Heart right ventricle (tissue), 16 donors: ENCODE data around the gene ZDBF2. TPM values are rescaled to one million over a fixed set of nuclear protein-coding genes. Genes with fewer than 3 reads are reported as not detected.
A peak's percentile ranks its signal among the peaks of the same experiment; 100 is the strongest.

Experiments used
- ATAC-seq, 8 donors: fragments of 200-7000 bp; cut with Tn5 transposase; one replicate each; pipeline ENCODE4 v1.9.1; 2020; ENCODE audit warnings: mild to moderate bottlenecking in 8 of 8, moderate library complexity in 8 of 8, moderate number of reproducible peaks in 1 of 8
- DNase-seq, 2 donors: peaks; one replicate each; pipeline ENCODE4 v3.0.0-alpha.2; 2020
- H3K27ac ChIP-seq, 10 donors: fragments of 200-600 bp; sonication (generic) in 2 of 10; one replicate each; pipeline versions ENCODE4 v1.5.0 to v1.8.0; 2020 to 2022; ENCODE audit warnings: mild to moderate bottlenecking in 3 of 10
- H3K27me3 ChIP-seq, 7 donors: fragments of 200-600 bp; one replicate each; pipeline ENCODE4 v1.8.0; 2021 to 2022; ENCODE audit warnings: mild to moderate bottlenecking in 2 of 7
- H3K36me3 ChIP-seq, 9 donors: fragments of 200-600 bp; sonication (generic) in 1 of 9; one replicate each; pipeline versions ENCODE4 v1.5.0 to v1.8.0; 2020 to 2022; ENCODE audit warnings: mild to moderate bottlenecking in 2 of 9
- H3K4me1 ChIP-seq, 9 donors: fragments of 200-600 bp; sonication (generic) in 1 of 9; one replicate each; pipeline versions ENCODE4 v1.5.0 to v1.8.0; 2020 to 2022; ENCODE audit warnings: mild to moderate bottlenecking in 4 of 9
- H3K4me3 ChIP-seq, 10 donors: fragments of 200-600 bp; sonication (generic) in 2 of 10; one replicate each; pipeline versions ENCODE4 v1.5.0 to v1.8.0; 2020 to 2022; ENCODE audit warnings: mild to moderate bottlenecking in 7 of 10, moderate library complexity in 2 of 10
- H3K9me3 ChIP-seq, 11 donors: fragments of 200-600 bp in 10 of 11; sonication (generic) in 2 of 11; one replicate each; pipeline versions ENCODE4 v1.5.0 to v1.8.0; 2013 to 2022; ENCODE audit warnings: mild to moderate bottlenecking in 2 of 11, control low read depth in 1 of 11, moderate library complexity in 1 of 11
- CTCF ChIP-seq, 9 donors: fragments of 200-600 bp; sonication (generic) in 2 of 9; IDR thresholded peaks; one replicate each; pipeline versions ENCODE4 v1.5.0 to v1.8.0; 2021 to 2022; ENCODE audit warnings: antibody characterized with exemption in 9 of 9, mild to moderate bottlenecking in 5 of 9, moderate library complexity in 1 of 9
- WGBS, 2 donors: extraction: QIAGEN DNeasy Blood & Tissue Kit; methylation state at CpG; one replicate each; pipeline ENCODE4 v1.1.7; 2013; ENCODE audit warnings: inconsistent platforms in 1 of 2; 5-methylcytosine and 5-hydroxymethylcytosine counted together
- intact Hi-C, 10 donors: fragments of 100-400 bp; cut with DNase I; formaldehyde crosslinking; loops; one replicate each; pipeline versions ENCODE4 v1.11.1 to v1.14.2; 2022
- polyA plus RNA-seq, 2 donors: library from polyadenylated mRNA; stranded (reverse); fragments of 200-250 nt; gene quantifications; one replicate each; pipeline ENCODE4 v1.2.3, GENCODE V29; 2013
- total RNA-seq, 10 donors: library from RNA; stranded (reverse); fragmentation: NEBNext Ultra II Directional in 3 of 10; extraction: Animal tissue kit (Norgen Biotek cat#: 25700) in 3 of 10; gene quantifications; one replicate each; pipeline versions ENCODE4 v1.2.1 to v1.2.4, GENCODE V29; 2021 to 2023
- donor health status: Arrhythmogenic right ventricular cardiomyopathy.
- donor health status: ischemic (EF 13 %, LVEDD 7.1; RV severe dilation, severe dysfunction).
- donor health status: healthy with polysubstance abuse.
- donor health status: DM: no; HTN: yes; CAD: no.
- donor health status: DM: no; HTN: no; CAD: no.
- donor health status: ischemic (EF 25% LVEDD 6.9; RV normal size, moderate dysfunction).
- donor health status: ischemic (EF 25% LVEDD 5.7; RV mildly dilated, moderate dysfunction).
- donor health status: healthy.
- donor health status: DM: yes; HTN: yes; CAD: no.
- donor health status: Ischemic cardiomyopathy.
- donor health status: ischemic (EF 35%, LVEDD 5.7; RV mildly dilated, moderate dysfunction).
- donor health status: nonischemic (EF 11% LVEDD 7.7; RV severe dilation, severe dysfunction).
- donor health status: DM: yes; HTN: yes; CAD: no.
- donor health status: PGD.
- donor health status: ischemic (EF 29% LVEDD 5.4; RV normal size, mild dysfunction).
- donor health status: nonischemic (EF 23%, LVEDD 6.1; RV moderate dilation, normal function).

The ZDBF2 gene
- total and polyA plus RNA-seq, 12 donors, result 0.72 to 15.6 (median 10.2) TPM

- Histone ChIP-seq H3K9me3 (peaks cover 0 to under 1% (median 0%) of the 10 kb centered on the region in 11 donors), H3K27ac (no peak overlapping the region), H3K4me1 (no peaks in the 10 kb centered on the region), H3K4me3 (no peak overlapping the region), H3K36me3 (no peaks in the 10 kb centered on the region), H3K27me3 (no peaks in the 10 kb centered on the region)
- ATAC-seq (peak in 1 of 8 donors; percentile 59), DNase-seq (peak in 1 of 2 donors; percentile 36)
- 65 to 80% methylated on average over 6 of the region's 6 CpGs for WGBS, 2 donors
- intact Hi-C loops, result no loop called here
- TF ChIP-seq CTCF (IDR thresholded peaks at IDR 0.05), result no peak
Observed at GRCh38 chr2:206324869-206325268, 50.4 kb downstream of the ZDBF2 start.

GRCh38 chr2:206328974-206329373 lies 54.5 kb downstream of the ZDBF2 start:
- DNase-seq, result no peak
- Histone ChIP-seq H3K36me3 (no peaks in the 10 kb centered on the region), H3K27ac (no peak overlapping the region), H3K27me3 (no peaks in the 10 kb centered on the region), H3K4me1 (no peaks in the 10 kb centered on the region), H3K9me3 (no peaks in the 10 kb centered on the region), H3K4me3 (no peak overlapping the region)
- intact Hi-C loops, result no loop called here
- ATAC-seq, result no peak
- WGBS, 2 donors, result 54 to 60% methylated on average over 1 of the region's 1 CpG
- no peak for TF ChIP-seq CTCF (IDR thresholded peaks at IDR 0.05)

- no peaks in the 10 kb centered on the region for H3K9me3 ChIP-seq
- no peak overlapping the region for H3K4me3 ChIP-seq
- H3K27ac ChIP-seq, result no peak overlapping the region
- H3K36me3 ChIP-seq, result no peaks in the 10 kb centered on the region
- DNase-seq, result no peak
- 89 to 91% methylated on average over 2 of the region's 2 CpGs for WGBS, 2 donors
- no peak for ATAC-seq
- no peaks in the 10 kb centered on the region for H3K27me3 ChIP-seq
- no peak for TF ChIP-seq CTCF (IDR thresholded peaks at IDR 0.05)
- H3K4me1 ChIP-seq, result peaks cover 0 to 5% (median 0%) of the 10 kb centered on the region in 9 donors
- intact Hi-C loops, result no loop called here
Observed at GRCh38 chr2:206336861-206337260, 62.4 kb downstream of the ZDBF2 start.

- DNase-seq (no peak), ATAC-seq (no peak)
- H3K9me3 ChIP-seq, result no peaks in the 10 kb centered on the region
- no peaks in the 10 kb centered on the region for H3K36me3 ChIP-seq
- no peaks in the 10 kb centered on the region for H3K27me3 ChIP-seq
- no peak for TF ChIP-seq CTCF (IDR thresholded peaks at IDR 0.05)
- H3K27ac ChIP-seq, result no peak overlapping the region
- WGBS, 2 donors, result 63 to 64% methylated on average over 1 of the region's 1 CpG
- no peak overlapping the region for H3K4me3 ChIP-seq
- peaks cover 0 to 5% (median 0%) of the 10 kb centered on the region in 9 donors for H3K4me1 ChIP-seq
- intact Hi-C loops, result no loop called here
Observed at GRCh38 chr2:206337956-206338355, 63.5 kb downstream of the ZDBF2 start.
